ENCODE measurements around the gene PPIG.

Gene PPIG

DNA sequence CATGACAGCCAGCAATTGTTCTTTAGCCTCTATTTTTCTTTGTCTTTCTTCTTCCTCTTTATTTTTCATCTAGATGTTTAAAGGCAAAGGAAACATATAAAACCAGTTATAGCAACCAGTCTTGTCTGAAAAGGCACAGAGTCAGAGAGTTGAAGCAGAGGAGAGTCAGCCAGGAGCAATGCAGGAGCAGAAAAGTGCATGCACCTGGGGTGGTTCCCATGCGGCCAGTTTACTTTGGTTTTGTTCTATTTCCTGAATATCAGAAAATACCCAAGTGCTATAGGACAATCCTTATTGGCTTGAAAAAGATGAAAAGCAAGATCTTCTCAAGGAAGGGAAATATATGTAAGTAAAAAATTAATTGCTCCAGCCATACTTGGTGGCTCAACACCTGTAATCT, 65.1 kb downstream of the PPIG start:
- TF ChIP-seq, protein P1, sequence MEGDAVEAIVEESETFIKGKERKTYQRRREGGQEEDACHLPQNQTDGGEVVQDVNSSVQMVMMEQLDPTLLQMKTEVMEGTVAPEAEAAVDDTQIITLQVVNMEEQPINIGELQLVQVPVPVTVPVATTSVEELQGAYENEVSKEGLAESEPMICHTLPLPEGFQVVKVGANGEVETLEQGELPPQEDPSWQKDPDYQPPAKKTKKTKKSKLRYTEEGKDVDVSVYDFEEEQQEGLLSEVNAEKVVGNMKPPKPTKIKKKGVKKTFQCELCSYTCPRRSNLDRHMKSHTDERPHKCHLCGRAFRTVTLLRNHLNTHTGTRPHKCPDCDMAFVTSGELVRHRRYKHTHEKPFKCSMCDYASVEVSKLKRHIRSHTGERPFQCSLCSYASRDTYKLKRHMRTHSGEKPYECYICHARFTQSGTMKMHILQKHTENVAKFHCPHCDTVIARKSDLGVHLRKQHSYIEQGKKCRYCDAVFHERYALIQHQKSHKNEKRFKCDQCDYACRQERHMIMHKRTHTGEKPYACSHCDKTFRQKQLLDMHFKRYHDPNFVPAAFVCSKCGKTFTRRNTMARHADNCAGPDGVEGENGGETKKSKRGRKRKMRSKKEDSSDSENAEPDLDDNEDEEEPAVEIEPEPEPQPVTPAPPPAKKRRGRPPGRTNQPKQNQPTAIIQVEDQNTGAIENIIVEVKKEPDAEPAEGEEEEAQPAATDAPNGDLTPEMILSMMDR (IDR thresholded peaks at IDR 0.05; ENCODE audit: insufficient read depth, missing control alignments) = no peak
- no peak for FAIRE-seq

DNA sequence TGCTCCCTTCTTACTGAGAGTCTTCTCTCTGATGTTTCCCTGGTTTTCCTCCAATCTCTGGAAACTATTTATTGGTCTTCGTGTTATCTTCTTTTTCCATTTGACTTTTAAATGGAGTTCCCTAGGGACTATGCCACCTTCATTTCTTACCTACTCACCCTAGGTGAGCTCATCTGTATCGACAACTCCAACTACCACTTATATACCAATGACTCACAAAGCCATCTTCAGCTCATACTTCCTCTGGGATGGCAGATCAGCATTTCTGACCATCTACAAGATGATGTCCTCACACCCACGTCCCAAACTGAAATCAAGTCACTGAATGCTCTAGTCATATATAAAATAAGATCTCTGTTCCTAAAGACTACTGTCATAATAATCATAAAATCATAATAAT, 69.5 kb downstream of the PPIG start:
- no peak for FAIRE-seq
- no peak for DNase-seq (ENCODE audit: insufficient read length, low spot score)
- TF ChIP-seq, protein P1 (IDR thresholded peaks at IDR 0.05; ENCODE audit: insufficient read depth, missing control alignments) = no peak

More for the DNA sequence above, 65.1 kb downstream of the PPIG start:
- DNase-seq (ENCODE audit: insufficient read length, low spot score) = no peak

DNA sequence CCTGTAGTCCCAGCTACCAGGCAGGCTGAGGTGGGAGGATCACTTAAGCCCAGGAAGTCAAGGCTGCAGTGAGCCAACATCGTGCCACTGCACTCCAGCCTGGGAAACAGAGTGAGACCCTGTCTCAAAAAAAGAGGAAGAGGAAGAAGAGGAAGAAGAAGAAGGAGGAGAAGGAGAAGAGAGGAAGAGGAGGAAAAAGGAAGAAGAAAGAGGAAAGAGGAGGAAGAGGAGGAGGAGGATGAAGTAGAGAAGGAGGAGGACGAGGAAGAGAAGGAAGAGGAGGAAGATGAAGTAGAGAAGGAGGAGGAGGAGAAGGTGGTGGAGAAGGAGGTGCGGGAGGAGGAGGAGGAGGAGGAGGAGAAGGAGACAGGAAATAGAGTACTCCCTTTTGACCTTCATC, 72.0 kb downstream of the PPIG start:
- TF ChIP-seq, protein P1 (IDR thresholded peaks at IDR 0.05; ENCODE audit: insufficient read depth, missing control alignments) = no peak
- FAIRE-seq (no peak), DNase-seq (ENCODE audit: insufficient read length, low spot score) (no peak)

DNA sequence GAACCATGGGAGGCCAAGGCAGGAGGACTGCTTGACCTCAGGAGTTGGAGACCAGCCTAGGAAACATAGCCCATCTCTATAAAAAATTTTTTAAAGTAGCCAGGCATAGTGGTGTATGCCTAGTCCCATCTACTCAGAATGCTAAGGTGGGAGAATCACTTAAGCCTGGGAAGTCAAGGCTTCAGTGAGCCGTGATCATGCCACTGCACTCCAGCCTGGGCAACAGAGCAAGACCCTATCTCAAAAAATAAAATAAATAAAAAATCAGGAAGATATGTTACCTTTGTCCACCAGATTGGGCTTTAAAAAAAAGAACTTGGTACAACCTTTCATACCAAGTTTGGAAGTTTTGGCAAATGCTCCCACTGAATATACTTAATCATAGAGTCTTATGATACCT, 74.7 kb downstream of the PPIG start:
- TF ChIP-seq, protein P1 (IDR thresholded peaks at IDR 0.05; ENCODE audit: insufficient read depth, missing control alignments) = no peak
- FAIRE-seq (no peak), DNase-seq (ENCODE audit: insufficient read length, low spot score) (no peak)

DNA sequence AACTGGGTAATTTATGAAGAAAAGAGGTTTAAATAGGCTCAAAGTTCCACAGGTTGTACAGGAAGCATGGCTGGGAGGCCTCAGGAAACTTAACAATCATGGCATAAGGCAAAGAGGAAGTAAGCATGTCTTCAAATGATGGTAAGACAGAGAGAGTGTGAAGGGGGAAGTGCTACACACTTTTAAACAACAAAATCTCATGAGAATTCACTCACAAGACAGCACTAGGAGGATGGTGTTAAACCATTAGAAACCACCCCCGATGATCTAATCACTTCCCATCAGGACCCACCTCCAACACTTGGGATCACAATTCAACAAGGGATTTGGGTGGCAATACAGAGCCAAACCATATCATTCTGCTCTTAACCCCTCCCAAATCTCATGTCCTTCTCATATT, 75.2 kb downstream of the PPIG start:
- FAIRE-seq (no peak), DNase-seq (ENCODE audit: insufficient read length, low spot score) (no peak)
- TF ChIP-seq, protein P1 (IDR thresholded peaks at IDR 0.05; ENCODE audit: insufficient read depth, missing control alignments) = no peak

DNA sequence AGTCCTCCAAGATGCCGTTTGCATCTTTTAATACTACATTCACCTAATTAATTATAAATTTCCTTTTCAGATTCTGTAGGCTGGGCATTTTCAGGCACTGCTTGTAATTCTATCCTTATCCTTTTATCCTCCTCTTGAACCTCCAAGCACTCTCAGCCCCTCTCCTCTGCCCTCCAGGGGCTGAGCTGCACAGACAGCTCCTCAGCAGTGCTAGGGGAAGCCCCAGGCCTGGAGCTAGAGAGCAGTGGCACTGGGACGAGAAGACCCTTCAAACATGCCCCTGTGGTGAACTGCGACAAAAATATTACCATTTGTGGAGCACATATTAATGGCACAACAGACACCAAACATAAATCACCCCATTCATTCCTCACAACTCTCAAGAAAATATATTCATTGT, 77.1 kb downstream of the PPIG start:
- FAIRE-seq = no peak
- TF ChIP-seq, protein P1 (IDR thresholded peaks at IDR 0.05; ENCODE audit: insufficient read depth, missing control alignments) = no peak
- DNase-seq (ENCODE audit: insufficient read length, low spot score) = no peak

DNA sequence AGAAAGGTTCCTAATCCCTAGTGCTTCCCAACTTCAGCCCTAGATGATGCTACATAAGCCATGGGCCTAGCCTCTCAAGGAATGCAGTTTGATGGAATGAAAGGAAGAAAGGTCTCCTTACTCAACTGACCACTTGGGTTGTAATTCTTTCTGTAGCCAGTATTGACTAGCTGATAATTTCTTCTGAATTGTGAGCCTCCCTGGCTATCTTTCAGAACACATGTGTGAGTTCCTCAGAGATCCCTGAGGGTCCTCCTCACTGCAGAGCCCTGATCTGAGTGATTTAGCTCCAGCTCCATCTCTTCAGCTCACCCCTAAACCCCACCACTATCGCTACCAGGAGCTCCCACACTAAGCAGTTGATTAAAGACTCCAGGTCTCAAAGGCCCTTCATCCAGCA, 78.6 kb downstream of the PPIG start:
- DNase-seq (ENCODE audit: insufficient read length, low spot score) (no peak), FAIRE-seq (no peak)
- TF ChIP-seq, protein P1 (IDR thresholded peaks at IDR 0.05; ENCODE audit: insufficient read depth, missing control alignments) = no peak

Data from D721Med (cell line).